ENCODE measurements around the gene MEIOSIN. TPM values are rescaled to one million over a fixed set of nuclear protein-coding genes. Genes with fewer than 3 reads are reported as not detected.

Gene MEIOSIN
- total and polyA plus RNA-seq, 9 of the 15 experiments (the other 6 are each of a cell fraction or from before 2014, with no cell fraction given) = 0.06 to 2.0 (median 0.76) TPM

DNA sequence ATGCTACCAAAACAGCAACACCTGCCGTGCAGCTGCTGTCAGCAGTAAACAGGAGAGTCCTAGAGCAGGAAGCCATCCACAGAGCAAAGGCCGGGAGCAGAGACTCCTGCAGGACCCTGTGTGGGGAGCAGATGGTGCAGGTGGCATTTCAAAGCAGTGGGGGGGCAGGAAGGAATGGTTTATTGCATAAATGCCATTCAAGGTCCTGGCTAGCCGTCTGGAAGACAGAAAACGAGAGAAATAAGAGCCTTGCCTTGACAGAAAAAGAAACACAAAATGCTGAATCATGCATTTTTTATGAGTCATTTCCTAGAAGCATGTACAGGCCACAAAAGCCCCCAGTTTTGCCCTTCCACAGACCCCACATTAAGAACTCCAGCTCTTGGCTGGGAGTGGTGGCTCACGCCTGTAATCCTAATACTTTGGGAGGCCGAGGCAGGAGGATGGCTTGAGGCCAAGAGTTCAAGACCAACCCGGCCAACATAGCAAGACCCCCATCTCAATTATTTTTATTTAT is 76.5 kb downstream of the MEIOSIN start:
- no peaks in the 10 kb centered on the region for H3K79me2 ChIP-seq (ENCODE audit: control insufficient read depth, insufficient read depth, low read length)
- peak; percentile 77 for FAIRE-seq
- no peaks in the 10 kb centered on the region for H4K20me1 ChIP-seq (replicated peaks; ENCODE audit: control insufficient read depth, insufficient read depth, low read length)
- H3K27me3 ChIP-seq (ENCODE audit: control insufficient read depth in 2 of 2, insufficient read depth in 2 of 2, low read length in 2 of 2) = no peaks in the 10 kb centered on the region
- H3K4me2 ChIP-seq (ENCODE audit: insufficient read depth, low read length) = peak overlapping the region; percentile 80
- POLR2A ChIA-PET = interaction anchor here (0.5 to 0.7 kb wide), 3 partner anchors 10 to 57 kb away, joined by 3 read pairs; no protein-coding TSS in a partner anchor
- no peak overlapping the region for H3K4me3 ChIP-seq
- intact Hi-C loops (cut with micrococcal nuclease) (loop anchor here (10.0 kb wide), 1 partner anchor 265 kb away; no protein-coding TSS in a partner anchor), in situ Hi-C loops (cut with MboI) (loop anchor here (10.0 kb wide), 1 partner anchor 195 kb away; no protein-coding TSS in a partner anchor)
- peak overlapping the region; percentile 100 for H2AFZ ChIP-seq (ENCODE audit: low read depth, low read length)
- peak; percentile 72 for ATAC-seq
- H3K4me1 ChIP-seq (replicated peaks in 1 of 2; ENCODE audit: control insufficient read depth in 2 of 2, insufficient read depth in 2 of 2, low read length in 2 of 2) = peaks cover 13 to 18% of the 10 kb centered on the region in 2 experiments; a peak in 4 of 5 replicates
- 17% methylated on average over 7 of the region's 7 CpGs for WGBS (ENCODE audit: insufficient coverage, low coverage, missing lambda C conversion rate)
- H3K9me1 ChIP-seq (ENCODE audit: control insufficient read depth, insufficient read depth, low read length) = no peaks in the 10 kb centered on the region
- H3K9me3 ChIP-seq (replicated peaks; ENCODE audit: control insufficient read depth, insufficient read depth, low read depth, low read length) = no peaks in the 10 kb centered on the region
- CTCF ChIA-PET (ENCODE audit: low intra/inter-chr PET ratio) = no interaction called here
- H3K27ac ChIP-seq (ENCODE audit: extremely low read depth, low read depth, low read length) = peak overlapping the region; percentile 96
- H3K36me3 ChIP-seq (ENCODE audit: control insufficient read depth, insufficient read depth, low read length) = peaks cover 7% of the 10 kb centered on the region; the same call in 2 of the 3 replicates
- DNase-seq (ENCODE audit: extremely low read depth in 1 of 4, low spot score in 3 of 4) = peak; percentile 48 to 71 (median 52)
- peak overlapping the region; percentile 80 to 86; a peak in 3 of 4 replicates for H3K9ac ChIP-seq (ENCODE audit: insufficient read depth in 1 of 2, low read depth in 2 of 2, low read length in 2 of 2)
- BruUV-seq (replicated peaks) = no TSS peak
- TF ChIP-seq, protein P1, sequence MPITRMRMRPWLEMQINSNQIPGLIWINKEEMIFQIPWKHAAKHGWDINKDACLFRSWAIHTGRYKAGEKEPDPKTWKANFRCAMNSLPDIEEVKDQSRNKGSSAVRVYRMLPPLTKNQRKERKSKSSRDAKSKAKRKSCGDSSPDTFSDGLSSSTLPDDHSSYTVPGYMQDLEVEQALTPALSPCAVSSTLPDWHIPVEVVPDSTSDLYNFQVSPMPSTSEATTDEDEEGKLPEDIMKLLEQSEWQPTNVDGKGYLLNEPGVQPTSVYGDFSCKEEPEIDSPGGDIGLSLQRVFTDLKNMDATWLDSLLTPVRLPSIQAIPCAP (CRISPR knock-in tag; IDR thresholded peaks at IDR 0.05; ENCODE audit: borderline replicate concordance) = no peak
- TF ChIP-seq POLR2H (tag; IDR thresholded peaks at IDR 0.05; ENCODE audit: low read depth) (no peak), POLR2AphosphoS5 (IDR thresholded peaks at IDR 0.05; ENCODE audit: control insufficient read depth, insufficient read depth, low read depth, low read length) (no peak), WHSC1 (IDR thresholded peaks at IDR 0.05; ENCODE audit: low read length) (no peak), FOXK2 (conservative IDR thresholded peaks at IDR 0.05 in 1 of 2, IDR thresholded peaks at IDR 0.05 in 1 of 2; ENCODE audit: low read depth in 2 of 2) (peak in 1 of 2 experiments; percentile 64; a peak in 3 of 4 replicates), MTA3 (IDR thresholded peaks at IDR 0.05; ENCODE audit: borderline replicate concordance) (peak; percentile 29; the same call in 1 of the 2 replicates), FOSL1 (tag; conservative IDR thresholded peaks at IDR 0.05) (peak; percentile 87)
- TF ChIP-seq, protein P2, sequence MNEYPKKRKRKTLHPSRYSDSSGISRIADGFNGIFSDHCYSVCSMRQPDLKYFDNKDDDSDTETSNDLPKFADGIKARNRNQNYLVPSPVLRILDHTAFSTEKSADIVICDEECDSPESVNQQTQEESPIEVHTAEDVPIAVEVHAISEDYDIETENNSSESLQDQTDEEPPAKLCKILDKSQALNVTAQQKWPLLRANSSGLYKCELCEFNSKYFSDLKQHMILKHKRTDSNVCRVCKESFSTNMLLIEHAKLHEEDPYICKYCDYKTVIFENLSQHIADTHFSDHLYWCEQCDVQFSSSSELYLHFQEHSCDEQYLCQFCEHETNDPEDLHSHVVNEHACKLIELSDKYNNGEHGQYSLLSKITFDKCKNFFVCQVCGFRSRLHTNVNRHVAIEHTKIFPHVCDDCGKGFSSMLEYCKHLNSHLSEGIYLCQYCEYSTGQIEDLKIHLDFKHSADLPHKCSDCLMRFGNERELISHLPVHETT (CRISPR knock-in tag; conservative IDR thresholded peaks at IDR 0.05 in 1 of 2, IDR thresholded peaks at IDR 0.05 in 1 of 2) = peak in 1 of 2 experiments; percentile 63; a peak in 1 of 4 replicates
- TF ChIP-seq, protein P3, sequence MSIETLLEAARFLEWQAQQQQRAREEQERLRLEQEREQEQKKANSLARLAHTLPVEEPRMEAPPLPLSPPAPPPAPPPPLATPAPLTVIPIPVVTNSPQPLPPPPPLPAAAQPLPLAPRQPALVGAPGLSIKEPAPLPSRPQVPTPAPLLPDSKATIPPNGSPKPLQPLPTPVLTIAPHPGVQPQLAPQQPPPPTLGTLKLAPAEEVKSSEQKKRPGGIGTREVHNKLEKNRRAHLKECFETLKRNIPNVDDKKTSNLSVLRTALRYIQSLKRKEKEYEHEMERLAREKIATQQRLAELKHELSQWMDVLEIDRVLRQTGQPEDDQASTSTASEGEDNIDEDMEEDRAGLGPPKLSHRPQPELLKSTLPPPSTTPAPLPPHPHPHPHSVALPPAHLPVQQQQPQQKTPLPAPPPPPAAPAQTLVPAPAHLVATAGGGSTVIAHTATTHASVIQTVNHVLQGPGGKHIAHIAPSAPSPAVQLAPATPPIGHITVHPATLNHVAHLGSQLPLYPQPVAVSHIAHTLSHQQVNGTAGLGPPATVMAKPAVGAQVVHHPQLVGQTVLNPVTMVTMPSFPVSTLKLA (conservative IDR thresholded peaks at IDR 0.05) = peak in 1 of 2 experiments; percentile 40; a peak in 1 of 4 replicates
- TF ChIP-seq, protein P4, sequence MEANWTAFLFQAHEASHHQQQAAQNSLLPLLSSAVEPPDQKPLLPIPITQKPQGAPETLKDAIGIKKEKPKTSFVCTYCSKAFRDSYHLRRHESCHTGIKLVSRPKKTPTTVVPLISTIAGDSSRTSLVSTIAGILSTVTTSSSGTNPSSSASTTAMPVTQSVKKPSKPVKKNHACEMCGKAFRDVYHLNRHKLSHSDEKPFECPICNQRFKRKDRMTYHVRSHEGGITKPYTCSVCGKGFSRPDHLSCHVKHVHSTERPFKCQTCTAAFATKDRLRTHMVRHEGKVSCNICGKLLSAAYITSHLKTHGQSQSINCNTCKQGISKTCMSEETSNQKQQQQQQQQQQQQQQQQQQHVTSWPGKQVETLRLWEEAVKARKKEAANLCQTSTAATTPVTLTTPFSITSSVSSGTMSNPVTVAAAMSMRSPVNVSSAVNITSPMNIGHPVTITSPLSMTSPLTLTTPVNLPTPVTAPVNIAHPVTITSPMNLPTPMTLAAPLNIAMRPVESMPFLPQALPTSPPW (CRISPR knock-in tag; IDR thresholded peaks at IDR 0.05) = no peak
